GF-D8 (cell line): ENCODE data around the gene B9D1.
"Not testable (repeated sequence)": the region's sequence is repeated elsewhere in the genome, so short reads cannot be mapped to it uniquely, and the experiment has no call there.

ENCODE experiments used
- DNase-seq: peaks from one replicate; lab custom pipeline; 2025; lab: John Stamatoyannopoulos, UW

The B9D1 gene

GRCh38 chr17:19359151-19359550, 3.4 kb downstream of the B9D1 start:
- no peak for DNase-seq

GRCh38 chr17:19357761-19358160, 4.8 kb downstream of the B9D1 start:
- DNase-seq: no peak

- DNase-seq: no peak
Measured at GRCh38 chr17:19357351-19357750, 5.2 kb downstream of the B9D1 start.

- DNase-seq: no peak
Measured at GRCh38 chr17:19354748-19355147, 7.8 kb downstream of the B9D1 start.

- not testable (repeated sequence) for DNase-seq
Measured at GRCh38 chr17:19353401-19353800, 9.1 kb downstream of the B9D1 start.

GRCh38 chr17:19348806-19349205, 13.7 kb downstream of the B9D1 start:
- no peak for DNase-seq

GRCh38 chr17:19348081-19348650, 14.4 kb downstream of the B9D1 start:
- DNase-seq: no peak

GRCh38 chr17:19347323-19348080, 15.0 kb downstream of the B9D1 start:
- no peak for DNase-seq

GRCh38 chr17:19346351-19347255, 15.9 kb downstream of the B9D1 start:
- no peak for DNase-seq

- DNase-seq: no peak
Measured at GRCh38 chr17:19345486-19346350, 16.8 kb downstream of the B9D1 start.

- DNase-seq: no peak
Measured at GRCh38 chr17:19345067-19345460, 17.5 kb downstream of the B9D1 start.

- no peak for DNase-seq
Measured at GRCh38 chr17:19344311-19345066, 18.0 kb downstream of the B9D1 start.

- DNase-seq: no peak
Measured at GRCh38 chr17:19343671-19344151, 18.8 kb downstream of the B9D1 start.

- no peak for DNase-seq
Measured at GRCh38 chr17:19343256-19343630, 19.3 kb downstream of the B9D1 start.

GRCh38 chr17:19342611-19343255, 19.8 kb downstream of the B9D1 start:
- DNase-seq: no peak

GRCh38 chr17:19341641-19342610, 20.6 kb downstream of the B9D1 start:
- DNase-seq: no peak

- no peak for DNase-seq
Measured at GRCh38 chr17:19341211-19341631, 21.3 kb downstream of the B9D1 start.

GRCh38 chr17:19339341-19339815, 23.1 kb downstream of the B9D1 start:
- no peak for DNase-seq
